ENCODE results near the gene TMPRSS13.

DNA sequence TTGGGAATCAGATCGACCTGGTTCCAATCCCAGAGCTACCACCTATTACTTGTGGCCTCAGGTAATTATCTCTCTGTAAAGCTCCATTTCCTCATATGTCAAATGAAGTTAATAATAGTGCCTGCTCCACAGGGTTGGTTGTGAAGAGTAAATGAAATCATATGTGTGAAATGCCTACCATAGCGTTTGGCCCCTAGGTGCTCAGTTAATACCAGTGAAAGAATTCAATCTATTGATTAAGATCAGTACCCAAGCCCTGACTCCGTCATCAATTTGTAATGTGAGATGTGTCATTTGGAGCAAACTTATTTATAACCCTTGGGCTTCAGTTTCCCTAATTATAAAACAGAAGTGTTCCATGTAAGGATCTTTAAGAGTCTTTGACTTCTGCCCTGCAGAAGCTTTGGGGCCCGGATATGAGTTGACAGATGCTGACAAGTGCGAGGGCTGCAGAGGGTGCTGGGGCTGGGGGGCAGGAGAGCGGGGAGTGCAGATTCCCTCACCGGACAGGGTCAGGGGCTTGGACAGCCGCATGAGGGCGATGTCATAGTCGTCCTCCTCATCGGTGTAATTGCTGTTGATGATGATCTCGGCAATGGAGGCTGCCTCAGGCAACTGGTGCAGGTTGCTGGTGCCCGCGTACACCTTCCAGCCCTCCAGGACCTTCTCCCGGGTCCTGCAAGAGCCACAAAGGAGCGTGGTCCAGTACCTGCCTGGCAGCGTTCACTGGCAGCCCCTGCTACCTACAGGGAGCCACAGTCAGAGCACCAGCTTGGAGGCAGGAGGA is 20.9 kb downstream of the TMPRSS13 start:
- TF ChIP-seq, protein P1, sequence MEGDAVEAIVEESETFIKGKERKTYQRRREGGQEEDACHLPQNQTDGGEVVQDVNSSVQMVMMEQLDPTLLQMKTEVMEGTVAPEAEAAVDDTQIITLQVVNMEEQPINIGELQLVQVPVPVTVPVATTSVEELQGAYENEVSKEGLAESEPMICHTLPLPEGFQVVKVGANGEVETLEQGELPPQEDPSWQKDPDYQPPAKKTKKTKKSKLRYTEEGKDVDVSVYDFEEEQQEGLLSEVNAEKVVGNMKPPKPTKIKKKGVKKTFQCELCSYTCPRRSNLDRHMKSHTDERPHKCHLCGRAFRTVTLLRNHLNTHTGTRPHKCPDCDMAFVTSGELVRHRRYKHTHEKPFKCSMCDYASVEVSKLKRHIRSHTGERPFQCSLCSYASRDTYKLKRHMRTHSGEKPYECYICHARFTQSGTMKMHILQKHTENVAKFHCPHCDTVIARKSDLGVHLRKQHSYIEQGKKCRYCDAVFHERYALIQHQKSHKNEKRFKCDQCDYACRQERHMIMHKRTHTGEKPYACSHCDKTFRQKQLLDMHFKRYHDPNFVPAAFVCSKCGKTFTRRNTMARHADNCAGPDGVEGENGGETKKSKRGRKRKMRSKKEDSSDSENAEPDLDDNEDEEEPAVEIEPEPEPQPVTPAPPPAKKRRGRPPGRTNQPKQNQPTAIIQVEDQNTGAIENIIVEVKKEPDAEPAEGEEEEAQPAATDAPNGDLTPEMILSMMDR (conservative IDR thresholded peaks at IDR 0.05; ENCODE audit: low read length): no peak
- TF ChIP-seq EZH2phosphoT487 (IDR thresholded peaks at IDR 0.05; ENCODE audit: borderline replicate concordance, low read depth, low read length): no peak

All from OCI-LY7 (cell line).